T47D (cell line): Measurements from ENCODE around the gene INPP4A.

Experiments used
- DNase-seq, 2 experiments: peaks; one replicate each; pipeline versions ENCODE4 v3.0.0 to v3.0.0-alpha.2; 2011 to 2012; ENCODE audit warnings: low read depth in 1 of 2, low spot score in 1 of 2
- JUND ChIP-seq: IDR thresholded peaks from 2 replicates; pipeline ENCODE4 v1.6.1; 2012; ENCODE audit warnings: low read depth
- in situ Hi-C: cut with HindIII; loops from 2 replicates; pipeline ENCODE4 v1.10.0; 2016; ENCODE audit warnings: low sequenced_read_pairs, low pct_unique_long_range_greater_than_20kb

The INPP4A gene

DNA sequence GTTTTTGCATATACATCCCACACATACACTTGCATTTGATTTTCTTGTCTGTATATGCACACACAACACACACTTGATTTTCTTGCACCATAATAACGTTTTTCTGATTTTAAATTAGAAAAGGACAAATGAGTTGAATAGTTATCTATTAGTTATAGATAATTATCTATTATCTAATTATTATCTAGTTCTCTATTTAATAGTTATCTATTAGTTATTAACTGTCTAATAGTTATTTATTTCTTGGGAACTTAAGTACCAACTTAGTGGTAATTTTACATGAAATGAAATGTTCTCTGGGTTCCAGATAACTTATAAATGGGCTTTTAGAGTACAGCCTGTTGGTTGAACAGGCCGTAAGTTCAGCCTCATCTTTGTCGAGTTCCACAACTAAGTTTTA lies 23.0 kb downstream of the INPP4A start:
- DNase-seq = no peak
- TF ChIP-seq JUND = no peak
- in situ Hi-C loops = no loop called here

DNA sequence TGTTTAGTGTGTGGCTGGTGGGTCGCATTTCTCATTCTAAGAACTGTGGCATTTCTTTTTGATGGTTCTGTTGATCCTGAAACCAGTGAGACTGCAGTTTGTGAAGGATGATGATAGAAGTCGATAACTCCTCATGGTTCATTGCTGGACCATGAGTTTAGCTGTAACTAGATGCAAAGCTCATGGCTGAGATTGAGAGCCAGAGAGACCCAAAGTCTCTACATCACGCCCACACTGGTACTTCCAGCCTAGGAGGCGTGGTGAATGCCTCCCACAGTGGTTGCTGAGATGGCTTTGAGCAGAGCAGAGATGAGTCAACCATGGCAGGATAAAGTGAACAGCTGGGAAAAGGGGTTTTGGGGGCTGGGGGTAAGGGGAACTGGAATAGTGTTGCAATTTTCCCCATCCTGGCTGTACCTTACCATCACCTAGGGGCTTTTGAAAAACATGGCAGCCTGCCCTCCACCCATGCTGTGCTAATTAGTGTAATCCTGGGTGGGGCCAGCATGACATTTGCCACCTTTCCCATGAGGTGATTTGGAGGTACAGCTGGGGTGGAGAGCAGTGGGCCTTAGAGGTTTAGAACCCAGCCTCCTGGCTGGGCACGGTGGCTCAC lies 24.1 kb downstream of the INPP4A start:
- in situ Hi-C loops = no loop called here
- DNase-seq = no peak
- TF ChIP-seq JUND = no peak

- TF ChIP-seq JUND = no peak
- no peak for DNase-seq
- in situ Hi-C loops = no loop called here
Measured at GRCh38 chr2:98469862-98470544, 25.3 kb downstream of the INPP4A start.

DNA sequence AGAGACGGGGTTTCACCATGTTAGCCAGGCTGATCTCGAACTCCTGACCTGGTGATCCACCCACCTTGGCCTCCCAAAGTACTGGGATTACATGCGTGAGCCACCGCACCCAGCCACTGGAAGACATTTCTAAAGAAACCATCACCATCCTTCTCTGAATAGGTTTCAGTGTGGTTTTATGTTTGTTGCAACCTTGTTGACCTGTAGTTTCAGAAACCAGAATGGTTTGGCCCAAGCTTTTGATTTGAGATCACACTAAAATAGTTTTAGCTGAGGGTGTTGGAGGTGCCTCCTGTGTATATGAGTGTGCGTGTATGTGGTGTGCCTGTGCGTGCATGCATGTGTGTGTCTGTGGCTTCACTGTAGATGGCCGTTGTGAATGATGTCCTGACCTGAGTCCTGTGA lies 26.2 kb downstream of the INPP4A start:
- in situ Hi-C loops = no loop called here
- DNase-seq = no peak
- TF ChIP-seq JUND = no peak

DNA sequence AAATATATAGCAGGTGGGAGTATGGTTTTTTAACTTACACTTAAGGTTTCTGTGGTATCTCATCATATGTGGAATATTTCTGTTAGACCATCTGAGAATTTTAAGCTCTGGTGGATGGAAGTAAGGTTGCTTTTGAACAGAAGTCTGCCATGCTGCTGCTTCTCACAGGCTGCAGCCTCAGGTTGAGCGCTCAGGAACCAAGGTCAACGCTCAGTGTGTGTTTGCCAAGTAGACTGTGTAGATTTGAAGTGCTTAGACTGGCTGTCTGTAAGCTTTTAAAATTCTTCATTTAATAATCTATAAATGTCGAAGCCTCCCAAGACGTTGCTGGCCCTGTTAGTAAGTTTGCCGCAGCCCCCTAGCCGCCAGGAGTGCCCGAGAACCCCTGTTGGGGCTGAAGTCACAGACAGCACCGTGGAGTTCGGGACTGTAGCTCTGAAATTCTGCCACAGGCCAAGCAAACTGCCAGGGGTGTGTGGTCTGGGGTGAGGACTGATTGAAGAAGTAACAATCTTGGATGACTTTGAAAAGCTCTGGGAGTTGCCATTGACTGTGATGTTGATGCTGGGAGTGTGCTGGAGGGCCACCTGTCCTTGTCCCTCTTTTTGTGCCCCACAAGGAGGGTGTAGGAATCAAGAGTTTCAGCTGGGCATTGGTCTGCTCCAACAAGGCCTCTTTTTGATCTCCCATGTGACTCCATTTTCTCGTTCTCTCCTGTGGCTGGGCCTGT lies 26.9 kb downstream of the INPP4A start:
- in situ Hi-C loops = no loop called here

DNA sequence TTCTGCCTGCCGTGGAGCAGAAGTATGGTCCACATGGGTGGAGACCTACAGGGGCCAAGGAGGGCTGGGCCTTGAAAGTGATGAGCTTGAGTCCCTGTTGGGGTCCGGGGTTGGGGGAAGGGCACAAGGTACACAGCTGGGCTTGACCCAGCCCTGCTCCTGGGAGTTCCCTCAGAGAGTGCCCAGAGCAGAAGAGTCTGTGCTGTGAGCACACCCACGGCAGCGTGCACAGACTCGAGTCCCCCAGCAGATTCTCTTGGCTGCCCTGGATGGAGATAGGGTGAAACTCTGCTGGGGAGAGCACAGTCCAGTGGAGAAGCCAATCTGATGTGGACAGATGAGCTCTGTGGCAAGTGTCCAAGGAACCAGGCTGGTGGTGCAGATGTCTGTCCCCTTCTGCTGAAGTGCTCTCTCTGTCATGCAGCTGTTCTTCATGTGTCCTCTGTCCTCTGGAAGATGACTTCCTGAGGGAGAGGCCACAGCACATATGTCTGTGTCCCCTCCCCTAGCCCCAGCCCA lies 27.5 kb downstream of the INPP4A start:
- no peak for TF ChIP-seq JUND
- in situ Hi-C loops = no loop called here
- no peak for DNase-seq

More for the DNA sequence above, 26.9 kb downstream of the INPP4A start:
- no peak for DNase-seq
- no peak for TF ChIP-seq JUND

GRCh38 chr2:98472961-98473746 lies 28.5 kb downstream of the INPP4A start:
- no peak for DNase-seq
- in situ Hi-C loops = no loop called here
- no peak for TF ChIP-seq JUND

DNA sequence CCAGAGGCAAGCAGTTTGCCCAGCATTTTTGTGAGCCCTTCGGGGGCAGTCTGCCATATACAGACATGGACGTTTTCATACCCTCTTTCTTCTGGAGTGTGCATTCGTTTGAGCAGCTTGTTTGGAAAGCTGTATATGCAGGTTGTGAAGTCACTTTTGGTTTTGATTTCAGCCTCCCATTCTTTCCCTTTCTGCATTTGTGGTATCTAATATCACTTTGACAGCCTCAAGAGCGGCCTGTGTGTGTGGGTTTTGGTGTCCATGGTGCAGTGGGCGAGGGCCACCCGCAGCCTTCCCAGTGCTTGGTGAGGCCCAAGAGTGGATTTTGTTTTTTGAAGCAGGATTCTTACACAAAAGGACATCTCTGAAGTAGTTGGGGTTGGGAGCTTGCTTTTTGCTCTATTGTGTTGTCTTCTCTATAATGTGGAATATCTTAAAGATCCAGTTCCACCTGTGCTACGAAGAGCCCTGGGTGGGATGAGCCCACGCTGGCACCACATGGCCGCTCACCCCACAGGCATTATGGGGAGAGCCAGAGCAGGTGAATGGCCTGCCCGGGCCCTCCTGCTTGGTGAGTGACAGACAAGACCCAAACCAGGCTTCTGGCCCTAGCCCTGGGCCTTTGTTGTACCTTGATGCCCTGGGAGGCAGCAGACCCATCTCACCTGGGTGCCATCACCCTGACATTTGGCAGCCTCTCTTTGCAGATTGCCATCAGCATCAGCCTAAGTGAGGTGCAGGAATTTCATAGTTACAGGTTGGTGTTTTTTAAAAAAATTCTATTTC lies 29.5 kb downstream of the INPP4A start:
- no peak for DNase-seq
- in situ Hi-C loops = no loop called here
- no peak for TF ChIP-seq JUND

DNA sequence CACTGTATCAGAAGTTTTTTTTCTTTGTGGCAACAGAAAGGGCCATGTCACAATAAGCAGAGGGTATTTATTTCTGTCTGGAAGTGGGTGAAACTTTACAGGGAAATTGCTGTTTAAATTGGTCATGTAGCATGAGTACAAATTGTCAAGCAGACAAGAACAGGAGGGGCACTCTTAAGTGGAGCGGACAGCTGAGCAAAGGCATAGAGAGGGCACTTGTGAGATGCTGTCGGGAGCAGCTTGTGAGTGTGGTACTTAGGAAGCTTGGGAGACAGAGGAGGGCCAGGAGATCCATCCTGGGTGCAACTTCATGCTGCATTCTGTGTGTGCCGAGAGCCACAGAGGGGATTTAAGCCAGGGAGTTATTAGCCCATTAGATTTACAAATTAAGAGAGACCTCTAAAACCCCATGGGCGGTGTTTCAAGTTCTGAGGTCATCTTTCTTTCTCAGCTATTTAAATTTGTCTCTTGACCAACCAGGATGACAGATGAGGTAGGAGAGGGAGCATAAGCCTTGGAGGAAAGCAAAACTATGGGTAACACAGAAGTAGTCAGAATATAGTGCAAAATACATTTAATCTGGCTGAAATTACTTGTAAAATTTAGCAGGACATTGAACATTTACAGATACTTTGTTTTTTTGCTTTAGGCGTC lies 30.4 kb downstream of the INPP4A start:
- TF ChIP-seq JUND = no peak
- in situ Hi-C loops = no loop called here
- no peak for DNase-seq

GRCh38 chr2:98476192-98476868 lies 31.7 kb downstream of the INPP4A start:
- peak; percentile 18 for DNase-seq
- no peak for TF ChIP-seq JUND
- in situ Hi-C loops = no loop called here

- TF ChIP-seq JUND = no peak
- no peak for DNase-seq
- in situ Hi-C loops = no loop called here
Measured at GRCh38 chr2:98477036-98477435, 32.4 kb downstream of the INPP4A start.
